Measurements from ENCODE around the gene COPS4.

- TF ChIP-seq POLR2A (IDR thresholded peaks at IDR 0.05) (peak in 1 of 2 donors; percentile 49), CTCF (IDR thresholded peaks at IDR 0.05) (peak in 11 of 12 donors; percentile 37 to 67 (median 54))
These were observed 22.1 kb upstream of the COPS4 start for GRCh38 chr4:83012687-83013419.

Data from heart left ventricle (tissue), 13 donors.